Glutamatergic neuron (in vitro differentiated cells): Measurements from ENCODE around the gene ATF5. TPM values are rescaled to one million over a fixed set of nuclear protein-coding genes. Genes with fewer than 3 reads are reported as not detected.
"Not testable (repeated sequence)": the region's sequence is repeated elsewhere in the genome, so short reads cannot be mapped to it uniquely, and the experiment has no call there.

Experiments used
- DNase-seq: peaks from one replicate; pipeline ENCODE4 v3.0.0; 2022
- H3K27ac Mint-ChIP-seq: one replicate; pipeline ENCODE4 v1.8.0; 2020; ENCODE audit warnings: mild to moderate bottlenecking, mixed read lengths, inconsistent platforms; ENCODE audit not compliant: unreplicated experiment
- H3K27me3 Mint-ChIP-seq: one replicate; pipeline ENCODE4 v1.8.0; 2020; ENCODE audit warnings: mild to moderate bottlenecking, moderate library complexity, mixed read lengths, inconsistent platforms; ENCODE audit not compliant: unreplicated experiment
- H3K36me3 Mint-ChIP-seq: one replicate; pipeline ENCODE4 v1.8.0; 2020; ENCODE audit warnings: mild to moderate bottlenecking, mixed read lengths, inconsistent platforms; ENCODE audit not compliant: unreplicated experiment
- H3K4me1 Mint-ChIP-seq: one replicate; pipeline ENCODE4 v1.8.0; 2020; ENCODE audit warnings: mild to moderate bottlenecking, low read depth, mixed read lengths, inconsistent platforms; ENCODE audit not compliant: unreplicated experiment
- H3K4me3 Mint-ChIP-seq: one replicate; pipeline ENCODE4 v1.8.0; 2020; ENCODE audit warnings: mild to moderate bottlenecking, mixed read lengths, inconsistent platforms; ENCODE audit not compliant: unreplicated experiment
- H3K9me3 Mint-ChIP-seq: one replicate; pipeline ENCODE4 v1.8.0; 2020; ENCODE audit warnings: mild to moderate bottlenecking, moderate library complexity, mixed read lengths, inconsistent platforms; ENCODE audit not compliant: unreplicated experiment
- total RNA-seq: library from RNA; stranded (reverse); fragmentation: NEBNext Ultra II Directional; extraction: Animal tissue kit (Norgen Biotek cat#: 25700); gene quantifications from one replicate; pipeline ENCODE4 v1.2.1, GENCODE V29; 2021; ENCODE audit not compliant: unreplicated experiment
- TF ChIP-seq, protein P1 (sequence below): fragments of 200-600 bp; sonication (generic); IDR thresholded peaks from one replicate; pipeline ENCODE4 v1.5.0; 2021; ENCODE audit not compliant: partially characterized antibody, unreplicated experiment

Gene ATF5
- total RNA-seq, 1 donor from 2014 or later: 138 TPM

- peaks cover 31% of the 10 kb centered on the region for H3K4me1 Mint-ChIP-seq
- TF ChIP-seq, protein P1, sequence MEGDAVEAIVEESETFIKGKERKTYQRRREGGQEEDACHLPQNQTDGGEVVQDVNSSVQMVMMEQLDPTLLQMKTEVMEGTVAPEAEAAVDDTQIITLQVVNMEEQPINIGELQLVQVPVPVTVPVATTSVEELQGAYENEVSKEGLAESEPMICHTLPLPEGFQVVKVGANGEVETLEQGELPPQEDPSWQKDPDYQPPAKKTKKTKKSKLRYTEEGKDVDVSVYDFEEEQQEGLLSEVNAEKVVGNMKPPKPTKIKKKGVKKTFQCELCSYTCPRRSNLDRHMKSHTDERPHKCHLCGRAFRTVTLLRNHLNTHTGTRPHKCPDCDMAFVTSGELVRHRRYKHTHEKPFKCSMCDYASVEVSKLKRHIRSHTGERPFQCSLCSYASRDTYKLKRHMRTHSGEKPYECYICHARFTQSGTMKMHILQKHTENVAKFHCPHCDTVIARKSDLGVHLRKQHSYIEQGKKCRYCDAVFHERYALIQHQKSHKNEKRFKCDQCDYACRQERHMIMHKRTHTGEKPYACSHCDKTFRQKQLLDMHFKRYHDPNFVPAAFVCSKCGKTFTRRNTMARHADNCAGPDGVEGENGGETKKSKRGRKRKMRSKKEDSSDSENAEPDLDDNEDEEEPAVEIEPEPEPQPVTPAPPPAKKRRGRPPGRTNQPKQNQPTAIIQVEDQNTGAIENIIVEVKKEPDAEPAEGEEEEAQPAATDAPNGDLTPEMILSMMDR: no peak
- DNase-seq: no peak
- peak overlapping the region; percentile 82 for H3K27ac Mint-ChIP-seq
- H3K36me3 Mint-ChIP-seq: no peaks in the 10 kb centered on the region
- H3K27me3 Mint-ChIP-seq: peaks cover 10% of the 10 kb centered on the region
- H3K4me3 Mint-ChIP-seq: no peak overlapping the region
- H3K9me3 Mint-ChIP-seq: peaks cover 8% of the 10 kb centered on the region
Measured at GRCh38 chr19:49923055-49924003, 5.7 kb upstream of the ATF5 start.

DNA sequence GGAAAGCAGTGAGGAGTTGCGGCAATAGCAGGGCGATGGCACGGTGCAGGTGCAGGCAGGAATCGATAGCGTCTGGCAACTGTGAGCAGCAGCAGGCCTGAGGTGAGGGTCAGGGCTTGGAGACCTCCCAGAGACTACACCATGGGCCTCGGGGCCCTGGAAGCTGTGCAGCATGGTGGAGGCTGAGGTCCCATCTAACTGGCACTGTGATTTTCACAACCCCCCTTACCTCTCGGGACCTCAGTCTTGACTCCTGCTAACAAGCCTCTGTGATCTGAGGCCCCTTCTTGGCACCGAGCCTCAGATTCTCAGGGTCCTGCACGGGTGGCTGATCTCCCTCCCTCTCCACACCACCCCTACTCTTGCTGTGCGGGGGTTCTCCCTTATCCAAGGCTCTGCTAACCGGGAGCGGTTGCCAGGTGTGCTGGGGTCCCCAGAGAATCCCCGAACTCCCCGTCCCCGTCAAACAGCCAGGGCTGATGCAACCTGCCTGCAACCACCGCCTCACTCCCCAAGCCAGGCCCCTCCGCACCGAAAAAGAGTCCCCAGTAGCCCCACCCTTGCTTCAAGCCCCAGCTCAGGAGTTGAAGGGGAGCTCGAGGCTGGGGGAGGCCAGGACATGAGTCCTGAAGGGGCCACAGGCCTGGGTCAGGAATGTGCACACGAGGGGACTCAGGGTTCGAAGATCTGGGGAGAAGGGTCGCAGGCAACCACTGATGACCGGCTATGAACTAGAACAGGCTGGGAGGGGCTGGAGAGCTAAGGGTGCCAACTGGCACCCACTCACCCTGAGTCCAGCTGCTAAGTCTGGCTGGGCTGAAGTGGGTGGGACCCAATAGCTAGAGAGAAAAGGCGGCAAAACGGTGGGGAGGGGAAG is 4.8 kb upstream of the ATF5 start:
- Mint-ChIP-seq H3K4me3 (peak overlapping the region; percentile 65), H3K27ac (peak overlapping the region; percentile 93), H3K4me1 (peaks cover 34% of the 10 kb centered on the region), H3K36me3 (no peaks in the 10 kb centered on the region), H3K27me3 (peaks cover 18% of the 10 kb centered on the region), H3K9me3 (peaks cover 15% of the 10 kb centered on the region)
- DNase-seq: peak; percentile 63
- TF ChIP-seq, protein P1: no peak

- H3K9me3 Mint-ChIP-seq: peaks cover 19% of the 10 kb centered on the region
- DNase-seq, H3K36me3 Mint-ChIP-seq: not testable (repeated sequence)
- peak overlapping the region; percentile 65 for H3K4me3 Mint-ChIP-seq
- H3K27me3 Mint-ChIP-seq: peaks cover 21% of the 10 kb centered on the region
- H3K27ac Mint-ChIP-seq: peak overlapping the region; percentile 93
- peaks cover 30% of the 10 kb centered on the region for H3K4me1 Mint-ChIP-seq
Measured at GRCh38 chr19:49924881-49925210, 4.2 kb upstream of the ATF5 start.

DNA sequence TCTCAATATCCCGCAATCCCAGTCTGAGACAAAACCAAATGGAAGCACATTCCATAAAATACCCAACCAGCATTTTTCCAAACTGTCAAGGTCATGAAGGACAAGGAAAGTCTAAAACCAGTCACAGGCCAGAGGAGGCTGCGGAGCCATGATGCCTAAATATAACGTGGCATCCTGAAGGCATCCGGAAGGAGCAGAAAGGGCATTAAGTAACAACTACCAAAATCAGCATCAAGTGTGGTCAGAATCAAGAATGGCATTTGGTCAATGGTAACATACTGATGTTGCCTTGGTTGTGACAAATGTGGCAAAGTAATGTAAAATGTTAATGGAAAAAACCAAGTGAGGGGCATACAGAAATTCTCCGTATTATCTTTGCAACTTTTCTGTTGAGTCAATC is 3.5 kb upstream of the ATF5 start:
- H3K27me3 Mint-ChIP-seq: peaks cover 27% of the 10 kb centered on the region
- peaks cover 18% of the 10 kb centered on the region for H3K9me3 Mint-ChIP-seq
- H3K27ac Mint-ChIP-seq: no peak overlapping the region
- TF ChIP-seq, protein P1: no peak
- H3K4me3 Mint-ChIP-seq: no peak overlapping the region
- H3K4me1 Mint-ChIP-seq: peaks cover 30% of the 10 kb centered on the region
- DNase-seq: no peak
- H3K36me3 Mint-ChIP-seq: no peaks in the 10 kb centered on the region

DNA sequence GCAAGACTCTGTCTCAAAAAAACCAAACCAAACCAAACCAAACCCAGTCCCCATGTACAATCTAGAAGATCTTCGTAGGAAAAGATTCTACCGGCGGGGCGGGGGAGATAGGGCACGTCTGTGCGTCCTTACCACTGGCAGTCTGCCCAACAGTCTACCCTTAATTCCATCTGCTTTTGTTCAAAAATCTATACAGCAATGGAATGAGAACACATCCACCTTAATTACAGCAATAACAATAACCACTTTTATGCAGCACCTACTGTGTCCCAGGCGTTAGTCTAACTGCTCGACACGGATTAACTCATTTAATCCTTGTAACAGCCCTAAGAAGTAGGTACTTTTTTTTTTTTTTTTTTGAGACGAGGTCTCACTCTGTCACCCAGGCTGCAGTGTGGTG is 2.5 kb upstream of the ATF5 start:
- Mint-ChIP-seq H3K4me1 (peaks cover 23% of the 10 kb centered on the region), H3K4me3 (no peak overlapping the region), H3K27me3 (peaks cover 29% of the 10 kb centered on the region), H3K27ac (no peak overlapping the region), H3K9me3 (peaks cover 18% of the 10 kb centered on the region), H3K36me3 (peaks cover under 1% of the 10 kb centered on the region)
- TF ChIP-seq, protein P1: no peak
- DNase-seq: no peak
